A549 (cell line): ENCODE results near the gene ZNF827. TPM values are rescaled to one million over a fixed set of nuclear protein-coding genes. Genes with fewer than 3 reads are reported as not detected.
A peak's percentile ranks its signal among the peaks of the same experiment; 100 is the strongest.

Experiments
- ATAC-seq, 2 experiments: fragments of 200-7000 bp in 1 of 2; fragments of >200 bp in 1 of 2; cut with Nextera tagmentation in 1 of 2; cut with Tn5 transposase in 1 of 2; 3 replicates each; pipeline versions ENCODE4 v1.8.0 to v1.9.1; 2018 to 2020; ENCODE audit warnings: mild to moderate bottlenecking in 1 of 2, moderate library complexity in 1 of 2
- CTCF ChIA-PET: fragments of 300-600 bp; sonication (Branson Sonifier 250); formaldehyde crosslinking; extraction: SDS; loops from one replicate; lab custom pipeline; 2021; ENCODE audit warnings: antibody characterized with exemption, inconsistent platforms; lab: Yijun Ruan, JAX
- POLR2A ChIA-PET: fragments of 350-600 bp; formaldehyde crosslinking; extraction: SDS; loops from one replicate; lab custom pipeline; 2021; ENCODE audit warnings: antibody characterized with exemption, inconsistent platforms; lab: Yijun Ruan, JAX
- DNase-seq, 2 experiments: peaks; one replicate each; pipeline versions ENCODE4 v3.0.0 to v3.0.0-alpha.2; 2011 to 2016; ENCODE audit warnings: low read depth in 1 of 2, low spot score in 1 of 2
- FAIRE-seq: peaks from 2 replicates; lab custom pipeline; 2011; peaks lifted over from hg19 to GRCh38; lab: Jason Lieb, UNC
- H3K27ac ChIP-seq, 2 experiments: fragments of >200 bp; sonication (Bioruptor Twin); formaldehyde crosslinking; 3 replicates each; pipeline ENCODE4 v1.5.1; 2016 to 2017
- H3K4me1 ChIP-seq: fragments of >200 bp; sonication (Bioruptor Twin); formaldehyde crosslinking; 3 replicates; pipeline ENCODE4 v1.6.1; 2016
- H3K4me2 ChIP-seq: fragments of >200 bp; sonication (Bioruptor Twin); formaldehyde crosslinking; 3 replicates; pipeline ENCODE4 v1.6.1; 2016
- H3K4me3 ChIP-seq: fragments of >200 bp; sonication (Bioruptor Twin); formaldehyde crosslinking; 3 replicates; pipeline ENCODE4 v1.5.1; 2016
- H3K9me3 ChIP-seq: fragments of >200 bp; sonication (Bioruptor Twin); formaldehyde crosslinking; 3 replicates; pipeline ENCODE4 v1.6.1; 2016
- BHLHE40 ChIP-seq: IDR thresholded peaks from 2 replicates; pipeline ENCODE4 v1.6.1; 2012; ENCODE audit warnings: low read depth, low read length, inconsistent platforms
- CBX8 ChIP-seq: fragments of 200-600 bp; sonication (generic); IDR thresholded peaks from 2 replicates; pipeline ENCODE4 v1.6.1; 2016
- CTCF ChIP-seq: fragments of >200 bp; sonication (Bioruptor Twin); formaldehyde crosslinking; IDR thresholded peaks from 3 replicates; pipeline ENCODE4 v1.5.1; 2016
- ELK1 ChIP-seq: fragments of 150-350 bp; IDR thresholded peaks from 2 replicates; pipeline ENCODE4 v1.6.1; 2014; ENCODE audit warnings: low read depth, mild to moderate bottlenecking, low read length
- ESRRA ChIP-seq: fragments of 150-350 bp; IDR thresholded peaks from 2 replicates; pipeline ENCODE4 v1.6.1; 2014; ENCODE audit warnings: mild to moderate bottlenecking, low read length, borderline replicate concordance
- HES2 ChIP-seq: fragments of >200 bp; sonication (Bioruptor Twin); formaldehyde crosslinking; IDR thresholded peaks from 2 replicates; pipeline ENCODE4 v1.6.1; 2016
- HOXA7 ChIP-seq: fragments of 250-450 bp; sonication (Bioruptor Pico); IDR thresholded peaks from 2 replicates; pipeline ENCODE4 v1.5.0; 2020; ENCODE audit warnings: mild to moderate bottlenecking, moderate library complexity
- HOXB5 ChIP-seq: fragments of 250-450 bp; sonication (Bioruptor Pico); IDR thresholded peaks from 2 replicates; pipeline ENCODE4 v1.5.0; 2020; ENCODE audit warnings: mild to moderate bottlenecking, moderate library complexity
- JUNB ChIP-seq: fragments of >200 bp; sonication (Bioruptor Twin); formaldehyde crosslinking; IDR thresholded peaks from 2 replicates; pipeline ENCODE4 v1.6.1; 2016
- KDM1A ChIP-seq: fragments of 200-600 bp; sonication (generic); IDR thresholded peaks from 2 replicates; pipeline ENCODE4 v1.6.1; 2016; ENCODE audit warnings: low read depth, mild to moderate bottlenecking
- KDM5A ChIP-seq: fragments of 200-600 bp; sonication (generic); IDR thresholded peaks from 2 replicates; pipeline ENCODE4 v1.6.1; 2016; ENCODE audit warnings: antibody characterized with exemption, mild to moderate bottlenecking
- MAFK ChIP-seq: fragments of 450-650 bp; IDR thresholded peaks from 2 replicates; pipeline ENCODE4 v1.6.1; 2014; ENCODE audit not compliant: partially characterized antibody
- MAZ ChIP-seq: fragments of 150-350 bp; IDR thresholded peaks from 2 replicates; pipeline ENCODE4 v1.6.1; 2014; ENCODE audit warnings: antibody characterized with exemption, low read depth, low read length, borderline replicate concordance
- NFE2L2 ChIP-seq: fragments of 150-350 bp; conservative IDR thresholded peaks from 2 replicates; pipeline ENCODE4 v1.6.1; 2014; ENCODE audit warnings: low read length
- NPAS2 ChIP-seq: fragments of 250-450 bp; sonication (Bioruptor Pico); IDR thresholded peaks from 2 replicates; pipeline ENCODE4 v1.8.0; 2022; ENCODE audit warnings: mild to moderate bottlenecking, moderate library complexity, borderline replicate concordance
- RAD21 ChIP-seq, 2 experiments: fragments of >200 bp in 1 of 2; sonication (Bioruptor Twin) in 1 of 2; formaldehyde crosslinking in 1 of 2; IDR thresholded peaks in 1 of 2; conservative IDR thresholded peaks in 1 of 2; 2 replicates in 1 of 2; 3 replicates in 1 of 2; pipeline ENCODE4 v1.6.1; 2012 to 2018; ENCODE audit warnings: inconsistent platforms in 1 of 2
- RCOR1 ChIP-seq: fragments of 150-350 bp; IDR thresholded peaks from 2 replicates; pipeline ENCODE4 v1.6.1; 2014; ENCODE audit warnings: antibody characterized with exemption, low read length, low read depth
- RFX5 ChIP-seq: fragments of 450-650 bp; IDR thresholded peaks from 2 replicates; pipeline ENCODE4 v1.7.1; 2014; ENCODE audit warnings: antibody characterized with exemption, mild to moderate bottlenecking, moderate library complexity
- RNF2 ChIP-seq: fragments of 200-600 bp; sonication (generic); IDR thresholded peaks from 2 replicates; pipeline ENCODE4 v1.6.1; 2016; ENCODE audit warnings: low read depth, mild to moderate bottlenecking, antibody characterized with exemption, moderate library complexity, borderline replicate concordance
- TP53 ChIP-seq: fragments of 250-450 bp; sonication (Bioruptor Pico); IDR thresholded peaks from 2 replicates; pipeline ENCODE4 v1.5.0; 2021; ENCODE audit warnings: mild to moderate bottlenecking, moderate library complexity
- whole genome bisulfite sequencing: methylation state at CpG from one replicate; pipeline ENCODE4 v1.1.6; 2017; ENCODE audit errors: missing lambda C conversion rate; 5-methylcytosine and 5-hydroxymethylcytosine counted together
- polyA plus RNA-seq, 4 experiments: library from polyadenylated mRNA; depleted of rRNA in 3 of 4; stranded (reverse); fragments of >200 nt; fragmentation: RNase III in 1 of 4; extraction: RNeasy Plus Mini Kit Qiagen cat#74134 plus additional on column Dnase treatment in 1 of 4; gene quantifications; 2 replicates in 3 of 4; 3 replicates in 1 of 4; pipeline ENCODE4 v1.2.3, GENCODE V29; 2011 to 2017

The ZNF827 gene
- polyA plus RNA-seq, 2 of the 4 experiments (the other 2 are of a cell fraction): 3.8 to 4.2 TPM

GRCh38 chr4:145907390-145907789 is 31.2 kb downstream of the ZNF827 start:
- ATAC-seq (no peak), FAIRE-seq (no peak), DNase-seq (no peak)
- WGBS: 97% methylated on average over 4 of the region's 4 CpGs
- no peaks in the 10 kb centered on the region for H3K4me1 ChIP-seq
- H3K9me3 ChIP-seq: no peaks in the 10 kb centered on the region
- no peak overlapping the region for H3K27ac ChIP-seq
- POLR2A ChIA-PET: no interaction called here
- TF ChIP-seq JUNB: no peak
- CTCF ChIA-PET: interaction anchor here (1.3 kb wide), 2 partner anchors 9 to 19 kb away, joined by 3 read pairs; no protein-coding TSS in a partner anchor
- no peak overlapping the region for H3K4me2 ChIP-seq
- H3K4me3 ChIP-seq: no peak overlapping the region

GRCh38 chr4:145904413-145905177 is 34.0 kb downstream of the ZNF827 start:
- DNase-seq: peak in 1 of 2 experiments; percentile 7
- FAIRE-seq: no peak
- H3K9me3 ChIP-seq: no peaks in the 10 kb centered on the region
- ChIA-PET POLR2A (no interaction called here), CTCF (no interaction called here)
- WGBS: 76% methylated on average over 7 of the region's 7 CpGs
- no peak overlapping the region for H3K27ac ChIP-seq
- ATAC-seq: no peak
- no peak overlapping the region for H3K4me2 ChIP-seq
- no peak overlapping the region for H3K4me3 ChIP-seq
- TF ChIP-seq BHLHE40: no peak
- no peak for TF ChIP-seq KDM1A
- TF ChIP-seq NPAS2 (CRISPR knock-in tag): no peak
- TF ChIP-seq HOXB5 (CRISPR knock-in tag): no peak
- no peak for TF ChIP-seq RCOR1
- TF ChIP-seq NFE2L2: no peak
- no peak for TF ChIP-seq KDM5A
- TF ChIP-seq ELK1: no peak
- TF ChIP-seq RNF2: no peak
- no peak for TF ChIP-seq ESRRA
- no peak for TF ChIP-seq RFX5
- no peak for TF ChIP-seq MAZ
- TF ChIP-seq CBX8: no peak
- TF ChIP-seq TP53 (CRISPR knock-in tag): no peak
- TF ChIP-seq MAFK: no peak
- no peak for TF ChIP-seq HOXA7
- no peak for TF ChIP-seq CTCF
- TF ChIP-seq RAD21 (conservative IDR thresholded peaks at IDR 0.05 in 1 of 2, IDR thresholded peaks at IDR 0.05 in 1 of 2): no peak
- no peak for TF ChIP-seq HES2
- H3K4me1 ChIP-seq: no peaks in the 10 kb centered on the region

GRCh38 chr4:145902522-145902921 is 36.1 kb downstream of the ZNF827 start:
- no peak overlapping the region for H3K4me2 ChIP-seq
- POLR2A ChIA-PET: no interaction called here
- no peak for FAIRE-seq

More at GRCh38 chr4:145902522-145902921, 36.1 kb downstream of the ZNF827 start:
- H3K27ac ChIP-seq: no peak overlapping the region
- no peak overlapping the region for H3K4me3 ChIP-seq
- WGBS: 86% methylated on average over 13 of the region's 13 CpGs
- ATAC-seq: no peak
- H3K9me3 ChIP-seq: no peaks in the 10 kb centered on the region
- CTCF ChIA-PET: interaction anchor here (0.8 to 1.4 kb wide), 2 partner anchors 14 to 283 kb away, joined by 3 read pairs; partner anchors contain the start of gene MMAA
- no peak for TF ChIP-seq NPAS2 (CRISPR knock-in tag)
- H3K4me1 ChIP-seq: no peaks in the 10 kb centered on the region
- DNase-seq: no peak
